Mucosa of rectum (tissue), 2 donors: ENCODE measurements around the gene ZNF75A.

Experiments used
- H3K27ac ChIP-seq, 2 donors: one replicate each; pipeline ENCODE4 v1.7.0; 2013; ENCODE audit warnings: inconsistent platforms in 2 of 2, low read depth in 2 of 2, low read length in 2 of 2
- H3K27me3 ChIP-seq, 2 donors: one replicate each; pipeline ENCODE4 v1.7.0; 2013; ENCODE audit warnings: low read length in 2 of 2; ENCODE audit not compliant: control insufficient read depth in 2 of 2, insufficient read depth in 2 of 2
- H3K36me3 ChIP-seq, 2 donors: one replicate each; pipeline ENCODE4 v1.7.0; 2013; ENCODE audit warnings: low read length in 2 of 2; ENCODE audit not compliant: control insufficient read depth in 2 of 2, insufficient read depth in 2 of 2
- H3K4me1 ChIP-seq, 2 donors: one replicate each; pipeline ENCODE4 v1.7.0; 2013; ENCODE audit warnings: low read length in 2 of 2, mild to moderate bottlenecking in 1 of 2; ENCODE audit not compliant: control insufficient read depth in 2 of 2, insufficient read depth in 2 of 2
- H3K4me3 ChIP-seq, 2 donors: one replicate each; pipeline ENCODE4 v1.7.0; 2013; ENCODE audit warnings: low read length in 2 of 2
- H3K9ac ChIP-seq, 2 donors: one replicate each; pipeline ENCODE4 v1.7.0; 2013; ENCODE audit warnings: low read length in 2 of 2, low read depth in 1 of 2, mild to moderate bottlenecking in 1 of 2
- H3K9me3 ChIP-seq, 2 donors: one replicate each; pipeline ENCODE4 v1.7.0; 2013; ENCODE audit warnings: low read length in 2 of 2; ENCODE audit not compliant: control insufficient read depth in 2 of 2
- donor health status: healthy.
- donor health status: Normal muscosa, but diverticular disease.

The ZNF75A gene

GRCh38 chr16:3328104-3328503 lies 22.8 kb downstream of the ZNF75A start:
- H3K4me3 ChIP-seq, result peak overlapping the region in 1 of 2 donors; percentile 20
- H3K27ac ChIP-seq, result peak overlapping the region in 1 of 2 donors; percentile 48
- no peaks in the 10 kb centered on the region for H3K9me3 ChIP-seq

GRCh38 chr16:3328643-3329042 lies 23.3 kb downstream of the ZNF75A start:
- peak overlapping the region in 1 of 2 donors; percentile 48 for H3K27ac ChIP-seq
- H3K9me3 ChIP-seq, result no peaks in the 10 kb centered on the region
- H3K4me3 ChIP-seq, result peak overlapping the region in 1 of 2 donors; percentile 20

More at GRCh38 chr16:3328104-3328503, 22.8 kb downstream of the ZNF75A start:
- no peaks in the 10 kb centered on the region for H3K27me3 ChIP-seq
- no peaks in the 10 kb centered on the region for H3K36me3 ChIP-seq
- H3K4me1 ChIP-seq, result no peaks in the 10 kb centered on the region
- no peak overlapping the region for H3K9ac ChIP-seq

GRCh38 chr16:3346041-3346440 lies 40.7 kb downstream of the ZNF75A start:
- Histone ChIP-seq H3K27ac (no peak overlapping the region), H3K27me3 (no peaks in the 10 kb centered on the region), H3K4me1 (no peaks in the 10 kb centered on the region), H3K4me3 (no peak overlapping the region), H3K36me3 (no peaks in the 10 kb centered on the region), H3K9me3 (no peaks in the 10 kb centered on the region), H3K9ac (no peak overlapping the region)

More at GRCh38 chr16:3328643-3329042, 23.3 kb downstream of the ZNF75A start:
- H3K9ac ChIP-seq, result no peak overlapping the region
- H3K4me1 ChIP-seq, result no peaks in the 10 kb centered on the region
- H3K27me3 ChIP-seq, result no peaks in the 10 kb centered on the region
- H3K36me3 ChIP-seq, result no peaks in the 10 kb centered on the region

GRCh38 chr16:3347586-3347985 lies 42.3 kb downstream of the ZNF75A start:
- Histone ChIP-seq H3K9me3 (no peaks in the 10 kb centered on the region), H3K4me1 (no peaks in the 10 kb centered on the region), H3K36me3 (no peaks in the 10 kb centered on the region), H3K9ac (no peak overlapping the region), H3K4me3 (no peak overlapping the region), H3K27me3 (no peaks in the 10 kb centered on the region), H3K27ac (no peak overlapping the region)

- Histone ChIP-seq H3K36me3 (no peaks in the 10 kb centered on the region), H3K9me3 (no peaks in the 10 kb centered on the region), H3K27me3 (no peaks in the 10 kb centered on the region), H3K9ac (no peak overlapping the region), H3K27ac (no peak overlapping the region), H3K4me1 (no peaks in the 10 kb centered on the region), H3K4me3 (no peak overlapping the region)
These were observed 43.4 kb downstream of the ZNF75A start for GRCh38 chr16:3348547-3349167.

- H3K4me3 ChIP-seq, result no peak overlapping the region
- no peak overlapping the region for H3K27ac ChIP-seq
- H3K36me3 ChIP-seq, result no peaks in the 10 kb centered on the region
These were observed 43.9 kb downstream of the ZNF75A start for GRCh38 chr16:3349175-3349574.

GRCh38 chr16:3355589-3355988 lies 50.3 kb downstream of the ZNF75A start, which contains the start of gene OR2C1:
TSS of gene OR2C1 (plus strand) at chr16:3355889. CDS start at chr16:3355941, 52 bp downstream.
- H3K27ac ChIP-seq, result no peak within 1 kb of the TSS
- no peaks in the 10 kb centered on the region for H3K4me1 ChIP-seq
- H3K4me3 ChIP-seq, result no peak within 1 kb of the TSS
- H3K9ac ChIP-seq, result no peak within 1 kb of the TSS
- no peaks in the 10 kb centered on the region for H3K27me3 ChIP-seq
- H3K9me3 ChIP-seq, result peaks cover 4 to 5% of the 10 kb centered on the region in 2 donors
- H3K36me3 ChIP-seq, result no peaks in the 10 kb centered on the region

More at GRCh38 chr16:3349175-3349574, 43.9 kb downstream of the ZNF75A start:
- Histone ChIP-seq H3K9me3 (no peaks in the 10 kb centered on the region), H3K27me3 (no peaks in the 10 kb centered on the region), H3K9ac (no peak overlapping the region), H3K4me1 (no peaks in the 10 kb centered on the region)

GRCh38 chr16:3356118-3356517 lies 50.8 kb downstream of the ZNF75A start:
- Histone ChIP-seq H3K9ac (no peak overlapping the region), H3K4me3 (no peak overlapping the region), H3K4me1 (no peaks in the 10 kb centered on the region), H3K27ac (no peak overlapping the region), H3K9me3 (peaks cover 4 to 5% of the 10 kb centered on the region in 2 donors), H3K27me3 (no peaks in the 10 kb centered on the region), H3K36me3 (no peaks in the 10 kb centered on the region)

- Histone ChIP-seq H3K9ac (no peak overlapping the region), H3K4me1 (no peaks in the 10 kb centered on the region), H3K27ac (no peak overlapping the region), H3K9me3 (peaks cover 4 to 5% of the 10 kb centered on the region in 2 donors), H3K27me3 (peaks cover 0 to 2% of the 10 kb centered on the region in 2 donors), H3K36me3 (no peaks in the 10 kb centered on the region), H3K4me3 (no peak overlapping the region)
These were observed 53.6 kb downstream of the ZNF75A start for GRCh38 chr16:3358871-3359270.

GRCh38 chr16:3362931-3363330 lies 57.6 kb downstream of the ZNF75A start:
- Histone ChIP-seq H3K9me3 (peaks cover 3 to 8% of the 10 kb centered on the region in 2 donors), H3K4me3 (no peak overlapping the region), H3K27me3 (peaks cover 0 to 2% of the 10 kb centered on the region in 2 donors), H3K4me1 (no peaks in the 10 kb centered on the region), H3K27ac (no peak overlapping the region), H3K9ac (no peak overlapping the region), H3K36me3 (no peaks in the 10 kb centered on the region)
